HEK293T (cell line): ENCODE measurements around the gene KLHDC3.

Source experiments
- CTCF ChIA-PET: fragments of 350-600 bp; formaldehyde crosslinking; extraction: SDS; loops from one replicate; lab custom pipeline; 2021; ENCODE audit warnings: antibody characterized with exemption, inconsistent platforms; lab: Yijun Ruan, JAX
- POLR2A ChIA-PET: fragments of 350-600 bp; formaldehyde crosslinking; extraction: SDS; loops from one replicate; lab custom pipeline; 2020; ENCODE audit warnings: antibody characterized with exemption, inconsistent platforms; lab: Yijun Ruan, JAX
- DNase-seq: peaks from one replicate; pipeline ENCODE4 v3.0.0; 2012; ENCODE audit warnings: mixed read lengths; ENCODE audit errors: extremely low spot score
- BHLHE40 ChIP-seq: fragments of 450-650 bp; IDR thresholded peaks from 2 replicates; pipeline ENCODE4 v1.6.1; 2016; ENCODE audit warnings: mild to moderate bottlenecking, moderate library complexity, borderline replicate concordance
- CTBP1 ChIP-seq: fragments of 450-650 bp; IDR thresholded peaks from 2 replicates; pipeline ENCODE4 v1.6.1; 2016; ENCODE audit warnings: borderline replicate concordance
- ELF4 ChIP-seq: fragments of 450-650 bp; IDR thresholded peaks from 2 replicates; pipeline ENCODE4 v1.6.1; 2017; ENCODE audit warnings: antibody characterized with exemption
- FOXA1 ChIP-seq: fragments of 450-650 bp; IDR thresholded peaks from 2 replicates; pipeline ENCODE4 v1.6.1; 2016; ENCODE audit warnings: mild to moderate bottlenecking
- FOXK2 ChIP-seq: fragments of 450-650 bp; IDR thresholded peaks from 2 replicates; pipeline ENCODE4 v1.6.1; 2016; ENCODE audit warnings: mild to moderate bottlenecking
- FOXM1 ChIP-seq: fragments of 450-650 bp; IDR thresholded peaks from 2 replicates; pipeline ENCODE4 v1.6.1; 2017; ENCODE audit warnings: mild to moderate bottlenecking, borderline replicate concordance
- HDGF ChIP-seq: fragments of 450-650 bp; IDR thresholded peaks from 2 replicates; pipeline ENCODE4 v1.6.1; 2017; ENCODE audit warnings: antibody characterized with exemption, borderline replicate concordance
- L3MBTL2 ChIP-seq: fragments of 450-650 bp; conservative IDR thresholded peaks from 2 replicates; pipeline ENCODE4 v1.6.1; 2016; ENCODE audit warnings: mild to moderate bottlenecking
- LEF1 ChIP-seq: fragments of 450-650 bp; IDR thresholded peaks from 2 replicates; pipeline ENCODE4 v1.6.1; 2017; ENCODE audit warnings: mild to moderate bottlenecking, borderline replicate concordance
- NFRKB ChIP-seq: fragments of 450-650 bp; IDR thresholded peaks from 2 replicates; pipeline ENCODE4 v1.6.1; 2016; ENCODE audit warnings: mild to moderate bottlenecking, moderate library complexity
- TARDBP ChIP-seq: fragments of 450-650 bp; IDR thresholded peaks from 2 replicates; pipeline ENCODE4 v1.6.1; 2016
- ZNF384 ChIP-seq: fragments of 450-650 bp; IDR thresholded peaks from 2 replicates; pipeline ENCODE4 v1.6.1; 2016
- TF ChIP-seq, protein P1 (sequence below): fragments of 450-650 bp; IDR thresholded peaks from 2 replicates; pipeline ENCODE4 v1.6.1; 2016

KLHDC3 gene

DNA sequence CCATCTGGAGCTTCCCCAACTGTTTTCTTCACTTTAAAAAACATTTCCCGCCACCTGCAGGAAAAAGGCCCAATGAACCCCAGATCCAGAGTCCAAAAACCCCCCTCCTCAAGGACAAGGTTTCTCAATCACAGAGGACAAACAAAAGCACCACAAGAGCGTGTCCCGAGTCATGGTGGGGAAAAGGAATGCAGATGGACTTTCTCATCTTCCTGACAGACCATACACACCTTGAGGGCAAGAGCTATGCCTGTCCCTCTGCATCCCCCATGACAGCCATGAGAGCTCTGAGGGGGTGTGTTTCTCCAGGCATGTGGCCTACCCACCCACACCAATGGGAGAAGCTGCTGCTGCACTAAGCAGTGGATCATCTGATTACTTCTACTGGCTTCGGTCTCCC lies 44.1 kb upstream of the KLHDC3 start:
- DNase-seq, result no peak
- no peak for TF ChIP-seq FOXM1
- TF ChIP-seq FOXK2, result no peak
- TF ChIP-seq TARDBP, result no peak
- TF ChIP-seq, protein P1, sequence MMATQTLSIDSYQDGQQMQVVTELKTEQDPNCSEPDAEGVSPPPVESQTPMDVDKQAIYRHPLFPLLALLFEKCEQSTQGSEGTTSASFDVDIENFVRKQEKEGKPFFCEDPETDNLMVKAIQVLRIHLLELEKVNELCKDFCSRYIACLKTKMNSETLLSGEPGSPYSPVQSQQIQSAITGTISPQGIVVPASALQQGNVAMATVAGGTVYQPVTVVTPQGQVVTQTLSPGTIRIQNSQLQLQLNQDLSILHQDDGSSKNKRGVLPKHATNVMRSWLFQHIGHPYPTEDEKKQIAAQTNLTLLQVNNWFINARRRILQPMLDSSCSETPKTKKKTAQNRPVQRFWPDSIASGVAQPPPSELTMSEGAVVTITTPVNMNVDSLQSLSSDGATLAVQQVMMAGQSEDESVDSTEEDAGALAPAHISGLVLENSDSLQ, result no peak
- CTCF ChIA-PET, result no interaction called here
- POLR2A ChIA-PET, result interaction anchor here (0.6 to 4.6 kb wide), 3 partner anchors 9 to 40 kb away, joined by 3 to 21 read pairs (median 4); partner anchors contain the start of genes PEX6 and PPP2R5D

DNA sequence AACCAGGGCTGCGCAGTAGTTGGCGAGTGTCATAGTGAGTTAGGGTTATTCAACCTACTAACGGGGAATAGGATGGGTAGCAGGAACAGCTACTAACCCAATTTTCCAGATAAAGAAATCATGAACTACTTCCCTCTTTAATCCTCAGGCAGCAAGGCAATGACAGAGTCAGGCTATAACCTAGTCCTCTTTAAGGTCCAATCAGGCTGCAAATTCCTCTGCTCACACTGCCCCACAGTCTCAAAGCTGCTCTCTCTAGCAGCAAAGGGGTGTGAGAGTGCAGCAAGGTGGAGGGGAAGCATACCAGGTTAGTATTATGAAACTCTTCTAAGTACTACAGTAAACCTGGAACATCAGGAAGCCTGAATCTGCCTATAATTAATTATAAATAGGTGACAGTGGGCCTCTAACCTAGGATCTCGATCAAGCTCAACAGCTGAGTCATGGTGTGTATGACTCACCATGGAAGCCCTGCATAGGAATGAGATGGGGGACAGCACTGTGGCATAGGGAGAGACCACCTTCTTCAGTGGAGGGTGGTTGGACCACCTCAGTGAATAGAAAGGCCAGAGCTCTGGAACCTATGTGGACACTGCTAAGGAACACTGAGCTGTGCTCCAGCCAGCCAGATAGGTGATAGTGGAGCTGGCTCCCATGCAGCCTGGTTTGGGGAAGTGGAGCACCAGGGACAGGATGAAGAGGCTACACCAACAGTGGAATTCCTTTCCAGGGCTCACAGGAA lies 43.0 kb upstream of the KLHDC3 start:
- CTCF ChIA-PET, result no interaction called here
- no peak for DNase-seq
- TF ChIP-seq, protein P1, result no peak
- TF ChIP-seq NFRKB, result no peak
- no peak for TF ChIP-seq TARDBP
- POLR2A ChIA-PET, result interaction anchor here (0.5 to 4.6 kb wide), 8 partner anchors 8 to 260 kb away, joined by 3 to 21 read pairs (median 6); partner anchors contain the start of genes CNPY3, KLC4, KLHDC3 and MEA1

DNA sequence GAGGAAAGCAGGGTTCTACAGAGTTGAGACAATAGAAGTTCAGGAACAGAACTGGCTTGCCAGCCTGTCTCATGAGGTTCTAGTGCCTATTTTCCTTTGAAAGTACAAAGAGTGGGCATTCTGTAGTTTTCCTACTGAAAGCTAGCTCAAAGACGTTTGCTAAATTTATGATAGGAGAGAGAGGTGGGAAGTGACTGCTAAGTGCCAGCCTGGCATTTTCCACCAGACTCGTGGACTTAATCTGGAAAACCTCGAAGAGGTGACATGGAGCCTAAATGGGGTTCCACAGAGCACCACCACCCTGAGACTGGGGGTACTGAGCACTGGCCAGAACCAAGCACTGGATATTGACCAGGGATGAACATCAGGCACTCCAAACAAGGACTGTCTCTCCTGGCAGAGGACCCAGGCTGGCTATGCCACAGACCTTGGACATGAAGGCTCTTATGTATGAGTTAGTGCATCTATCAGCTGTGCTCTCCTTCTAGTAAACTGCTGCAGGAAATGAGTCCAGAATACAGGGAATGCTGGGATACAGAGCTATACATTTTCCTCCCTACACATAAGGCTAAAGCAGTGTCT lies 42.2 kb upstream of the KLHDC3 start:
- TF ChIP-seq TARDBP (no peak), FOXM1 (no peak), FOXA1 (no peak), BHLHE40 (no peak), L3MBTL2 (no peak), LEF1 (no peak), HDGF (no peak), NFRKB (no peak)
- TF ChIP-seq, protein P1, result no peak
- no peak for DNase-seq
- POLR2A ChIA-PET, result interaction anchor here (1.2 to 2.0 kb wide), 5 partner anchors 12 to 259 kb away, joined by 4 to 16 read pairs (median 7); partner anchors contain the start of genes CNPY3, KLC4, KLHDC3 and MEA1
- CTCF ChIA-PET, result no interaction called here

DNA sequence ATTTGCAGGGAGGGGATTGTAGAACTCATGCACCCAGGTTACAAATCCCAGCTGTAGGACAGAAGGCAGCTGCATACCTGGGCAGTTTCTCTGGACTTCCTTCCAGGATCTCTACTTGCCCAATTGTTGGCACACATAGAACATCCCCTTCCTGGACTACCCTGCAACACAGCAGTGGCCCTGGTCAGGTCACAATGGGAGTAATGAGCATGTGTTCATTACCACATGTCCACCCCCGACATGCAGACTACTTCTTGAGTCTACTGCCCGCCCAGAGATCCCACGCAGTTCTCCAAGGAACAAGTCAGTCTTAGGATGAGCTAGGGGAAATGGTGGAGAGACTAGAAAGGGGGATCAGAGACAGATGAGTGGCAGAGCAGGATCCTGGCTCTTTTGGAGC lies 40.1 kb upstream of the KLHDC3 start:
- CTCF ChIA-PET, result no interaction called here
- TF ChIP-seq, protein P1, result no peak
- TF ChIP-seq FOXA1, result no peak
- POLR2A ChIA-PET, result interaction anchor here (1.2 to 1.4 kb wide), 3 partner anchors 10 to 48 kb away, joined by 3 to 14 read pairs (median 3); partner anchors contain the start of genes PPP2R5D and RRP36
- no peak for DNase-seq

DNA sequence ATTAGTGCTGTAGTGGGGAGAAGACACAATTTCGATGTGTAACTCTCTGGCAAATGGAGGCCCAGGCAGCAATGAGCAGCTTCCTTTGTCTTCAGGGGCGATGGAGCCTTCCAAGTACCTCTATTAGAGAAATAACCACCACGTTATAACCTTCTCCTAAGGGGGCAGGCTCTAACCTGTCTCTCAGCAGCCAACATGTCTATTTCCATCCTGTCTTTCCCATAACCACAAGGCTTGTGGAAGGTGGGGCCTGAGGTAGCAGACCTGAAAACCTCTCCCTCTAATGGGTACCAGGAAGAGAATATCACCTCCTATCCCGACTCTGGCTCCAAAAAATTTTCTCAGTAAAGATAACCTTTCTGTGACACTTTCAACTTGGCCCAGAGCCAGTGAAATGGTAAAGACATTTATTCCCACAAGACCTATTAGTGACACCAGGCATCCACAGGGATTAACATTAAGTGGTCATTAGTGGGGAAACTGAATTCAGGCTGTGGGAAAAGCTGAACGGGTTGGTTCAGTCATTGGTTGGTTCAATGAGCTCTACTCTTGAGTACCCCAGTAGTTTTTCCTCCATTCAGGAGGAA lies 39.0 kb upstream of the KLHDC3 start:
- ChIA-PET POLR2A (interaction anchor here (2.1 kb wide), 1 partner anchor 9 kb away, joined by 16 read pairs; the partner anchor contains the start of gene PPP2R5D), CTCF (interaction anchor here (0.7 kb wide), 1 partner anchor 12 kb away, joined by 3 read pairs; no protein-coding TSS in a partner anchor)
- no peak for TF ChIP-seq FOXK2
- DNase-seq, result no peak

DNA sequence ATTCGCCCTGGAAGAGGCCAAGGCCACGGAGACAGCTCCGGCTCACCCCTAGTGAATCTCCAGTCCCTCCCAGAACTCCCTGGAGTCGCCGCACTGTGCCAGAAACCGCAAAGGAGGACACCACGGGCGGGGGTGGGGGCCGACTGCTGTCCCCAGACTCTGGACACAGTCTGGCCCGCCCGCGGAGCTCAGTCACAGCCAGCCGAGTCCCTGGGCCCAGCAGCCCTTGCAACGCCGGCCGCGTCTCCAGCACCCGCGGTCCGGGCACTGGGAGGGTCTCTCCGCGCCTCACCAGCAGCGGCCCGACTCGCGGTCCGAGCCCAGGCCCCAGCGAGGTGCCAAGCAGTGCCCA lies 35.6 kb upstream of the KLHDC3 start:
- peak; percentile 39 for DNase-seq
- TF ChIP-seq BHLHE40, result no peak
- no peak for TF ChIP-seq ZNF384
- TF ChIP-seq, protein P1, result no peak
- TF ChIP-seq ELF4, result no peak
- no peak for TF ChIP-seq CTBP1
- no peak for TF ChIP-seq FOXM1
- CTCF ChIA-PET, result interaction anchor here (0.5 to 1.1 kb wide), 2 partner anchors 79 to 391 kb away, joined by 4 read pairs; partner anchors contain the start of gene ZNF318
- POLR2A ChIA-PET, result interaction anchor here (0.7 to 3.9 kb wide), 28 partner anchors 9 to 264 kb away, joined by 3 to 47 read pairs (median 5); partner anchors contain the start of genes CNPY3, CUL7, GNMT and KLC4
